H9 (cell line): ENCODE measurements around the gene SLC2A11. TPM values are rescaled to one million over a fixed set of nuclear protein-coding genes. Genes with fewer than 3 reads are reported as not detected.

Source experiments
- DNase-seq: peaks from one replicate; pipeline ENCODE4 v3.0.0-alpha.2; 2017
- H2AFZ ChIP-seq: one replicate; pipeline ENCODE4 v1.6.1; 2013; ENCODE audit warnings: mild to moderate bottlenecking, low read length, control low read depth, moderate library complexity
- H2AK5ac ChIP-seq: 2 replicates; pipeline ENCODE4 v1.6.1; 2013; ENCODE audit warnings: low read length, control low read depth, mixed read lengths; ENCODE audit not compliant: insufficient read length
- H2BK120ac ChIP-seq: one replicate; pipeline ENCODE4 v1.6.1; 2013; ENCODE audit warnings: low read depth, mild to moderate bottlenecking, low read length, control low read depth, inconsistent platforms; ENCODE audit not compliant: poor library complexity, severe bottlenecking
- H2BK12ac ChIP-seq: 2 replicates; pipeline ENCODE4 v1.6.1; 2013; ENCODE audit warnings: low read length, control low read depth, mixed read lengths, low read depth; ENCODE audit not compliant: insufficient read length
- H2BK15ac ChIP-seq: 2 replicates; pipeline ENCODE4 v1.6.1; 2013; ENCODE audit warnings: low read depth, low read length, control low read depth
- H2BK20ac ChIP-seq: one replicate; pipeline ENCODE4 v1.6.1; 2013; ENCODE audit warnings: low read depth, mild to moderate bottlenecking, low read length, control low read depth, inconsistent platforms; ENCODE audit not compliant: poor library complexity, severe bottlenecking
- H2BK5ac ChIP-seq: 2 replicates; pipeline ENCODE4 v1.6.1; 2013; ENCODE audit warnings: low read length, control low read depth, mixed read lengths; ENCODE audit not compliant: insufficient read length
- H3K14ac ChIP-seq: 2 replicates; pipeline ENCODE4 v1.6.1; 2013; ENCODE audit warnings: low read length, control low read depth; ENCODE audit not compliant: insufficient read depth
- H3K18ac ChIP-seq: 2 replicates; pipeline ENCODE4 v1.6.1; 2013; ENCODE audit warnings: low read depth, mild to moderate bottlenecking, mixed read lengths, low read length, control low read depth; ENCODE audit not compliant: insufficient read length
- H3K23ac ChIP-seq: 2 replicates; pipeline ENCODE4 v1.6.1; 2013; ENCODE audit warnings: low read length, control low read depth, mixed read lengths, low read depth; ENCODE audit not compliant: insufficient read length
- H3K23me2 ChIP-seq: 2 replicates; pipeline ENCODE4 v1.6.1; 2013; ENCODE audit warnings: low read depth, mild to moderate bottlenecking, mixed read lengths, low read length, control low read depth; ENCODE audit not compliant: insufficient read length, poor library complexity, severe bottlenecking
- H3K27ac ChIP-seq: 2 replicates; pipeline ENCODE4 v1.5.1; 2013; ENCODE audit warnings: low read length, control low read depth, mixed read lengths, low read depth; ENCODE audit not compliant: insufficient read length
- H3K27me3 ChIP-seq: 2 replicates; pipeline ENCODE4 v1.6.1; 2013; ENCODE audit warnings: low read length, control low read depth, inconsistent platforms; ENCODE audit not compliant: insufficient read depth
- H3K4ac ChIP-seq: 2 replicates; pipeline ENCODE4 v1.6.1; 2013; ENCODE audit warnings: low read depth, mild to moderate bottlenecking, control low read depth, inconsistent platforms, low read length, moderate library complexity
- H3K4me1 ChIP-seq: 2 replicates; pipeline ENCODE4 v1.6.1; 2013; ENCODE audit warnings: low read length, control low read depth, inconsistent platforms; ENCODE audit not compliant: insufficient read depth
- H3K4me2 ChIP-seq: 2 replicates; pipeline ENCODE4 v1.6.1; 2013; ENCODE audit warnings: low read length, control low read depth, mixed read lengths; ENCODE audit not compliant: insufficient read length, insufficient read depth
- H3K56ac ChIP-seq: 2 replicates; pipeline ENCODE4 v1.6.1; 2013; ENCODE audit warnings: low read depth, mild to moderate bottlenecking, mixed read lengths, low read length, control low read depth; ENCODE audit not compliant: insufficient read length
- H3K79me1 ChIP-seq: 2 replicates; pipeline ENCODE4 v1.6.1; 2013; ENCODE audit warnings: low read depth, mild to moderate bottlenecking, moderate library complexity, low read length, control low read depth, inconsistent platforms; ENCODE audit not compliant: insufficient read depth, poor library complexity, severe bottlenecking
- H3K79me2 ChIP-seq: 2 replicates; pipeline ENCODE4 v1.6.1; 2013; ENCODE audit warnings: low read length, control low read depth, inconsistent platforms; ENCODE audit not compliant: insufficient read depth
- H3K9ac ChIP-seq: 2 replicates; pipeline ENCODE4 v1.6.1; 2013; ENCODE audit warnings: low read length, control low read depth, mixed read lengths; ENCODE audit not compliant: insufficient read length; ENCODE audit errors: extremely low read depth
- H3K9me3 ChIP-seq: one replicate; pipeline ENCODE4 v1.6.1; 2013; ENCODE audit warnings: low read depth, low read length, inconsistent platforms; ENCODE audit not compliant: control insufficient read depth
- H3T11ph ChIP-seq: one replicate; pipeline ENCODE4 v1.6.1; 2013; ENCODE audit warnings: mild to moderate bottlenecking, low read length, control low read depth, inconsistent platforms
- H4K20me1 ChIP-seq: one replicate; pipeline ENCODE4 v1.6.1; 2013; ENCODE audit not compliant: control insufficient read depth, insufficient read length, insufficient read depth
- H4K5ac ChIP-seq: 2 replicates; pipeline ENCODE4 v1.6.1; 2013; ENCODE audit warnings: low read depth, mild to moderate bottlenecking, mixed read lengths, low read length, control low read depth; ENCODE audit not compliant: insufficient read length
- H4K8ac ChIP-seq: replicated peaks from 2 replicates; pipeline ENCODE4 v1.6.1; 2013; ENCODE audit warnings: low read length, control low read depth, mixed read lengths, low read depth; ENCODE audit not compliant: insufficient read length
- H4K91ac ChIP-seq: 2 replicates; pipeline ENCODE4 v1.6.1; 2013; ENCODE audit warnings: low read depth, mild to moderate bottlenecking, moderate library complexity, mixed read lengths, low read length, control low read depth; ENCODE audit not compliant: insufficient read length
- H3K27ac Mint-ChIP-seq, 3 experiments: 2 replicates in 2 of 3; 3 replicates in 1 of 3; pipeline ENCODE4 v1.8.0; 2020 to 2021; ENCODE audit warnings: mixed read lengths in 3 of 3, mild to moderate bottlenecking in 1 of 3, moderate library complexity in 1 of 3
- H3K27me3 Mint-ChIP-seq: 2 replicates; pipeline ENCODE4 v1.8.0; 2021; ENCODE audit warnings: low read depth, mild to moderate bottlenecking, moderate library complexity, mixed read lengths
- H3K36me3 Mint-ChIP-seq, 3 experiments: 2 replicates in 2 of 3; 3 replicates in 1 of 3; pipeline ENCODE4 v1.8.0; 2020 to 2021; ENCODE audit warnings: low read depth in 3 of 3, mixed read lengths in 3 of 3; ENCODE audit not compliant: insufficient read depth in 1 of 3
- H3K4me1 Mint-ChIP-seq, 2 experiments: 2 replicates each; pipeline ENCODE4 v1.8.0; 2020; ENCODE audit warnings: mixed read lengths in 2 of 2
- H3K4me3 Mint-ChIP-seq, 2 experiments: 2 replicates in 1 of 2; 3 replicates in 1 of 2; pipeline ENCODE4 v1.8.0; 2020 to 2021; ENCODE audit warnings: mild to moderate bottlenecking in 2 of 2, mixed read lengths in 2 of 2, moderate library complexity in 1 of 2
- H3K9me3 Mint-ChIP-seq, 2 experiments: 2 replicates in 1 of 2; 3 replicates in 1 of 2; pipeline ENCODE4 v1.8.0; 2020; ENCODE audit warnings: mild to moderate bottlenecking in 2 of 2, mixed read lengths in 2 of 2, moderate library complexity in 1 of 2
- CTCF ChIP-seq: fragments of 200-600 bp; sonication (generic); conservative IDR thresholded peaks from 3 replicates; pipeline ENCODE4 v1.8.0; 2021; ENCODE audit warnings: antibody characterized with exemption, mild to moderate bottlenecking
- WGBS: extraction: QIAGEN DNeasy Blood & Tissue Kit; methylation state at CpG from one replicate; pipeline ENCODE4 v1.1.7; 2013; ENCODE audit warnings: missing lambda C conversion rate, low lambda C conversion rate, mixed read lengths; ENCODE audit not compliant: insufficient read length; ENCODE audit errors: extremely low coverage; 5-methylcytosine and 5-hydroxymethylcytosine counted together
- total RNA-seq: library from RNA; stranded (reverse); gene quantifications from 2 replicates; pipeline ENCODE4 v1.2.1, GENCODE V29; 2021

SLC2A11 gene
- total RNA-seq, 1 experiment from 2014 or later: 15.0 TPM

GRCh38 chr22:23820748-23821211 lies 36.9 kb upstream of the SLC2A11 start:
- no peak overlapping the region for H2BK120ac ChIP-seq
- H3K18ac ChIP-seq: no peak overlapping the region
- no peaks in the 10 kb centered on the region for H4K20me1 ChIP-seq
- H4K91ac ChIP-seq: no peak overlapping the region
- no peak overlapping the region for H3K9ac ChIP-seq
- Mint-ChIP-seq H3K27me3 (no peaks in the 10 kb centered on the region), H3K36me3 (peaks cover 64 to 96% (median 93%) of the 10 kb centered on the region in 3 experiments), H3K9me3 (no peaks in the 10 kb centered on the region), H3K27ac (peak overlapping the region in 2 of 3 experiments; percentile 46 to 91; a peak in 4 of 7 replicates), H3K4me3 (no peak overlapping the region), H3K4me1 (peaks cover 11 to 14% of the 10 kb centered on the region in 2 experiments; a peak in 3 of 4 replicates)
- no peaks in the 10 kb centered on the region for H3K23me2 ChIP-seq
- H3K79me1 ChIP-seq: no peaks in the 10 kb centered on the region
- H3K9me3 ChIP-seq: no peaks in the 10 kb centered on the region
- H2BK5ac ChIP-seq: no peak overlapping the region
- no peak overlapping the region for H2BK20ac ChIP-seq
- H3K27ac ChIP-seq: no peak overlapping the region
- no peak overlapping the region for H3K4ac ChIP-seq
- no peak overlapping the region for H2AFZ ChIP-seq
- H2BK15ac ChIP-seq: no peak overlapping the region
- no peak overlapping the region for H3K4me2 ChIP-seq
- H3K23ac ChIP-seq: no peak overlapping the region
- no peak overlapping the region for H3T11ph ChIP-seq
- no CpG with 5 or more reads among the region's 4 CpGs for WGBS
- no peaks in the 10 kb centered on the region for H3K27me3 ChIP-seq
- no peak for DNase-seq
- H3K79me2 ChIP-seq: no peaks in the 10 kb centered on the region
- H2AK5ac ChIP-seq: no peak overlapping the region
- no peaks in the 10 kb centered on the region for H3K4me1 ChIP-seq
- H4K5ac ChIP-seq: no peak overlapping the region
- no peak overlapping the region for H3K56ac ChIP-seq
- no peak overlapping the region for H4K8ac ChIP-seq
- no peak overlapping the region for H3K14ac ChIP-seq
- TF ChIP-seq CTCF: no peak
- no peak overlapping the region for H2BK12ac ChIP-seq
